MM.1S (cell line): Measurements from ENCODE around the gene CACNA1E.

ENCODE experiments used
- DNase-seq: peaks from one replicate; pipeline ENCODE4 v3.0.0-alpha.2; 2015
- H2AFZ ChIP-seq: fragments of 300-600 bp; sonication (generic); 2 replicates; pipeline ENCODE4 v1.6.0; 2016; ENCODE audit warnings: antibody characterized with exemption, low read length
- H3F3A ChIP-seq: fragments of 300-600 bp; sonication (generic); 2 replicates; pipeline ENCODE4 v1.6.1; 2016; ENCODE audit warnings: mild to moderate bottlenecking, antibody characterized with exemption, low read length, moderate library complexity, mixed read lengths; ENCODE audit not compliant: insufficient read depth
- H3K27ac ChIP-seq: fragments of 300-600 bp; sonication (generic); 2 replicates; pipeline ENCODE4 v1.5.1; 2016; ENCODE audit warnings: mild to moderate bottlenecking, low read length
- H3K27me3 ChIP-seq: fragments of 300-600 bp; sonication (generic); replicated peaks from 2 replicates; pipeline ENCODE4 v1.6.0; 2016; ENCODE audit warnings: low read length; ENCODE audit not compliant: insufficient read depth
- H3K36me3 ChIP-seq: fragments of 300-600 bp; sonication (generic); replicated peaks from 2 replicates; pipeline ENCODE4 v1.6.1; 2016; ENCODE audit warnings: mild to moderate bottlenecking, low read length, mixed read lengths; ENCODE audit not compliant: insufficient read depth
- H3K4me1 ChIP-seq: fragments of 300-600 bp; sonication (generic); 2 replicates; pipeline ENCODE4 v1.6.1; 2016; ENCODE audit warnings: low read length, mixed read lengths
- H3K4me2 ChIP-seq: fragments of 300-600 bp; sonication (generic); 2 replicates; pipeline ENCODE4 v1.6.0; 2016; ENCODE audit warnings: low read depth, low read length
- H3K4me3 ChIP-seq: fragments of 300-600 bp; sonication (generic); 2 replicates; pipeline ENCODE4 v1.5.1; 2016; ENCODE audit warnings: low read length, mixed read lengths
- H3K79me2 ChIP-seq: fragments of 300-600 bp; sonication (generic); 2 replicates; pipeline ENCODE4 v1.6.1; 2016; ENCODE audit warnings: mixed run types, low read length, mixed read lengths
- H3K9ac ChIP-seq: fragments of 300-600 bp; sonication (generic); 2 replicates; pipeline ENCODE4 v1.6.1; 2016; ENCODE audit warnings: low read length, mixed read lengths
- H3K9me2 ChIP-seq: fragments of 300-600 bp; sonication (generic); replicated peaks from 2 replicates; pipeline ENCODE4 v1.6.1; 2016; ENCODE audit warnings: mild to moderate bottlenecking, low read length, mixed read lengths; ENCODE audit not compliant: insufficient read depth
- H3K9me3 ChIP-seq: fragments of 300-600 bp; sonication (generic); replicated peaks from 2 replicates; pipeline ENCODE4 v1.6.1; 2016; ENCODE audit warnings: mild to moderate bottlenecking, low read length, mixed read lengths; ENCODE audit not compliant: insufficient read depth
- H4K20me1 ChIP-seq: fragments of 300-600 bp; sonication (generic); 2 replicates; pipeline ENCODE4 v1.6.1; 2016; ENCODE audit warnings: mild to moderate bottlenecking, low read length, moderate library complexity, mixed read lengths; ENCODE audit not compliant: insufficient read depth
- EZH2 ChIP-seq: fragments of 300-600 bp; sonication (generic); optimal IDR thresholded peaks from 2 replicates; pipeline ENCODE3; 2017; ENCODE audit warnings: low read depth, mild to moderate bottlenecking, antibody characterized with exemption, low read length, mixed read lengths
- EZH2phosphoT487 ChIP-seq: fragments of 300-600 bp; sonication (generic); IDR thresholded peaks from 2 replicates; pipeline ENCODE4 v1.6.1; 2018; ENCODE audit warnings: antibody characterized with exemption, low read length
- TF ChIP-seq, protein P1 (sequence below): fragments of 300-600 bp; sonication (generic); IDR thresholded peaks from 2 replicates; pipeline ENCODE4 v1.5.1; 2016; ENCODE audit warnings: antibody characterized with exemption, low read length, mixed read lengths

The CACNA1E gene

DNA sequence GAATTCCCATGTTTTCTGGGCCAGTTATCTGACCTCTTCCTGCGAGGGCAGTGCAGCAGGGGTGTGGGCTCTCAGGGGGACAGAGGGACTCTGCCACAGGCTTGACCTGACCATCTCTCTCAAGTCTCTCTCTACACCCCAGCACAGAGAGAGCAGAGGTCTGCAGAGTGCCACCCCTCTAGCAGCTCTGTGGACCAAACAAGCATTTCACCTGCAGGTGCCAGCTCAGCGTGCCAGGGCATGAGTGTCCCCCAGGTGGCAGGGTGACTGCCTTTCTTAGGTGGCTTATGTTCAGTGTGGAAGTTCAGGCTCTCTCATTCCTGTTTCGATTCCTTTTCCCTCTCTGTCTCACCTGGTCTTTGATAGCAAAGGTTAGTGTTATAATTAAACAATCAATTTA lies 191.3 kb downstream of the CACNA1E start:
- Histone ChIP-seq H2AFZ (no peak overlapping the region), H3K9me2 (no peaks in the 10 kb centered on the region), H3K79me2 (no peaks in the 10 kb centered on the region), H3K4me2 (no peak overlapping the region), H3K27ac (no peak overlapping the region), H3F3A (no peaks in the 10 kb centered on the region; the same call in 1 of the 2 replicates), H3K4me3 (no peak overlapping the region), H3K4me1 (no peaks in the 10 kb centered on the region), H3K27me3 (no peaks in the 10 kb centered on the region), H4K20me1 (no peaks in the 10 kb centered on the region), H3K9ac (no peak overlapping the region), H3K36me3 (no peaks in the 10 kb centered on the region), H3K9me3 (no peaks in the 10 kb centered on the region)
- peak; percentile 40 for DNase-seq
- TF ChIP-seq, protein P1, sequence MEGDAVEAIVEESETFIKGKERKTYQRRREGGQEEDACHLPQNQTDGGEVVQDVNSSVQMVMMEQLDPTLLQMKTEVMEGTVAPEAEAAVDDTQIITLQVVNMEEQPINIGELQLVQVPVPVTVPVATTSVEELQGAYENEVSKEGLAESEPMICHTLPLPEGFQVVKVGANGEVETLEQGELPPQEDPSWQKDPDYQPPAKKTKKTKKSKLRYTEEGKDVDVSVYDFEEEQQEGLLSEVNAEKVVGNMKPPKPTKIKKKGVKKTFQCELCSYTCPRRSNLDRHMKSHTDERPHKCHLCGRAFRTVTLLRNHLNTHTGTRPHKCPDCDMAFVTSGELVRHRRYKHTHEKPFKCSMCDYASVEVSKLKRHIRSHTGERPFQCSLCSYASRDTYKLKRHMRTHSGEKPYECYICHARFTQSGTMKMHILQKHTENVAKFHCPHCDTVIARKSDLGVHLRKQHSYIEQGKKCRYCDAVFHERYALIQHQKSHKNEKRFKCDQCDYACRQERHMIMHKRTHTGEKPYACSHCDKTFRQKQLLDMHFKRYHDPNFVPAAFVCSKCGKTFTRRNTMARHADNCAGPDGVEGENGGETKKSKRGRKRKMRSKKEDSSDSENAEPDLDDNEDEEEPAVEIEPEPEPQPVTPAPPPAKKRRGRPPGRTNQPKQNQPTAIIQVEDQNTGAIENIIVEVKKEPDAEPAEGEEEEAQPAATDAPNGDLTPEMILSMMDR, result peak; percentile 34
- TF ChIP-seq EZH2phosphoT487, result no peak

DNA sequence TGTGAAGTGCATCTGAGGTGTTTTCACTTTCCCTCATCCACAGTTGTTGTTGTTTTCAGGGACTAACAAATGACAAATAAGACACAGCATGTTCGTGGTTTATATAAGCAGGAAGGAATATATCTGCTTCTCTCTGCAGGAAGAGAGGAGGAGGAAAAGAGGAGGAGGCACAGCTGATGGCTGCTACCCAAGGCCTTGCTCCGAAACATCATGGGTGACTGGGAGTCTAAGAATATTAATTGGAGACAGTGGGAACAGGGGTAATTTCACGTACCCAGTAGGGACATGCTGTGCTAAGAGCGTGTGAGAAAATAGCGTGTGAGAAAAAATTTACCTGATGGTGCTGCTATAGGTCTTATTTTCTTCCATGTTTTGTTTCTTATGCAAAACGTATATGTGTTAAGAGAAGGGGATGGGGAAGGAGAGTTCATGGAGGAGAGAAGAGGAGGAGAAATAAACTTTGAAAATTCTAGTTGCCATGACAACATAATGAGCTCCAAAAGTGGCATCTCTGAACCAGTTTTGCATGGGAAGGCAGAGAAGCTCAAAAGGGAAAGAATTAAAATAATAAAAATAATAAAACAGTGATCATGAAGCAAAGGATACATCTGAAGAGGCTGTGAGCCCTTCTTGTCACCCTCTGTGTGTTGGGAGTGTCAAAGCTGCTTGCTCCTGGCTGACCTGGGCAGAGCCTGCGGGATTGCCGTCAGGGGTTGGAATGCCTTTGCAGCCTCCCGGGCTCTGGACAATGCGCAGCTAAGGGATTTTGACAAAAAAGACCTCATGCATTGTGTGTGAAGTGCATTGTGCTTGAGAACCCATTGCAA lies 192.0 kb downstream of the CACNA1E start:
- no peak for DNase-seq
- no peak for TF ChIP-seq EZH2
- TF ChIP-seq EZH2phosphoT487, result no peak
- TF ChIP-seq, protein P1, result no peak
- Histone ChIP-seq H3K9me2 (no peaks in the 10 kb centered on the region), H2AFZ (no peak overlapping the region), H4K20me1 (no peaks in the 10 kb centered on the region), H3F3A (no peaks in the 10 kb centered on the region; the same call in 1 of the 2 replicates), H3K9ac (no peak overlapping the region), H3K36me3 (no peaks in the 10 kb centered on the region), H3K4me3 (no peak overlapping the region), H3K4me2 (no peak overlapping the region), H3K4me1 (no peaks in the 10 kb centered on the region), H3K9me3 (no peaks in the 10 kb centered on the region), H3K79me2 (no peaks in the 10 kb centered on the region), H3K27ac (no peak overlapping the region), H3K27me3 (no peaks in the 10 kb centered on the region)

DNA sequence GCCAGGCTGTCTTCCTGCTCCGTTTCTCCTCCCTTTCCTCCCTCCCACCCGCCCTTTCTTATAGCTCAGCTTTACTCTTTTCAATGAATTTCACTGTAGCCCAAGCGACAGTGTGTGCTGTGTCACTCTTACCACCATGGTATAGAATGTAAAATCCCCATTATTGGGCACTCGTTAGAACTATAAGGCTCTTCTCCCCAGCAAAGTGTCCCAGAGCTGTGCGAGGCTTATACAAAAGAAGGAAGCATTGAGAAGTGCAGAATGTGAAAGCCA lies 192.5 kb downstream of the CACNA1E start:
- no peaks in the 10 kb centered on the region; the same call in 1 of the 2 replicates for H3F3A ChIP-seq
- no peak for TF ChIP-seq EZH2
- no peak for TF ChIP-seq EZH2phosphoT487
- TF ChIP-seq, protein P1, result no peak
- no peaks in the 10 kb centered on the region for H3K4me1 ChIP-seq
- H3K79me2 ChIP-seq, result no peaks in the 10 kb centered on the region
- H4K20me1 ChIP-seq, result no peaks in the 10 kb centered on the region
- no peak for DNase-seq
- no peaks in the 10 kb centered on the region for H3K36me3 ChIP-seq
- H2AFZ ChIP-seq, result no peak overlapping the region
- no peaks in the 10 kb centered on the region for H3K27me3 ChIP-seq
- no peak overlapping the region for H3K9ac ChIP-seq
- no peaks in the 10 kb centered on the region for H3K9me3 ChIP-seq
- no peak overlapping the region for H3K4me3 ChIP-seq
- no peak overlapping the region for H3K27ac ChIP-seq
- H3K4me2 ChIP-seq, result no peak overlapping the region
- H3K9me2 ChIP-seq, result no peaks in the 10 kb centered on the region
